Vagina (tissue), 2 donors: ENCODE results near the gene MED16. TPM values are rescaled to one million over a fixed set of nuclear protein-coding genes. Genes with fewer than 3 reads are reported as not detected.

ENCODE experiments used
- DNase-seq, 2 donors: peaks; one replicate each; pipeline ENCODE4 v3.0.0-alpha.2; 2017; ENCODE audit errors: extremely low spot score in 2 of 2
- H3K27ac ChIP-seq: fragments of 200-600 bp; sonication (generic); one replicate; pipeline ENCODE4 v1.5.1; 2019
- H3K27me3 ChIP-seq: fragments of 200-600 bp; sonication (generic); one replicate; pipeline ENCODE4 v1.5.1; 2019
- H3K36me3 ChIP-seq, 2 donors: fragments of 200-600 bp; sonication (generic); one replicate each; pipeline ENCODE4 v1.5.1; 2017 to 2019
- H3K4me1 ChIP-seq: fragments of 200-600 bp; sonication (generic); one replicate; pipeline ENCODE4 v1.5.1; 2019
- H3K4me3 ChIP-seq, 2 donors: fragments of 200-600 bp; sonication (generic); 1 replicate in 1 of 2; 2 replicates in 1 of 2; pipeline ENCODE4 v1.5.1; 2016 to 2019
- H3K9me3 ChIP-seq: fragments of 200-600 bp; sonication (generic); one replicate; pipeline ENCODE4 v1.5.1; 2019
- CTCF ChIP-seq, 3 experiments: fragments of 450-650 bp in 2 of 3; fragments of 200-600 bp in 1 of 3; sonication (generic) in 1 of 3; IDR thresholded peaks; one replicate each; pipeline ENCODE4 v1.5.1; 2017 to 2019; ENCODE audit warnings: antibody characterized with exemption in 3 of 3, mild to moderate bottlenecking in 2 of 3, moderate library complexity in 2 of 3
- POLR2A ChIP-seq, 2 donors: fragments of 450-650 bp; IDR thresholded peaks; one replicate each; pipeline ENCODE4 v1.6.1; 2017; ENCODE audit warnings: antibody characterized with exemption in 2 of 2, mild to moderate bottlenecking in 2 of 2, moderate library complexity in 2 of 2
- POLR2AphosphoS5 ChIP-seq, 2 donors: sonication (generic); formaldehyde crosslinking; IDR thresholded peaks; one replicate each; pipeline ENCODE4 v1.9.0; 2017; ENCODE audit warnings: antibody characterized with exemption in 2 of 2, mild to moderate bottlenecking in 2 of 2, low read depth in 1 of 2; ENCODE audit not compliant: insufficient read depth in 1 of 2
- intact Hi-C: fragments of 100-400 bp; cut with DNase I; formaldehyde crosslinking; loops from one replicate; pipeline ENCODE4 v1.15.1; 2023
- total RNA-seq: library from RNA; depleted of rRNA; stranded (reverse); fragments of >200 nt; gene quantifications from one replicate; pipeline ENCODE4 v1.2.3, GENCODE V29; 2016

The MED16 gene
- total RNA-seq, 1 donor from 2014 or later = 46.9 TPM

- intact Hi-C loops = no loop called here
- DNase-seq = no peak
- H3K27me3 ChIP-seq = no peaks in the 10 kb centered on the region
- TF ChIP-seq CTCF (IDR thresholded peaks at IDR 0.05) = no peak
- no peak for TF ChIP-seq POLR2A (IDR thresholded peaks at IDR 0.05)
- TF ChIP-seq POLR2AphosphoS5 (IDR thresholded peaks at IDR 0.05; ENCODE audit: insufficient read depth in 1 of 2, low read depth in 1 of 2) = no peak
- H3K9me3 ChIP-seq = no peaks in the 10 kb centered on the region
- H3K4me3 ChIP-seq = no peak overlapping the region
- no peak overlapping the region for H3K27ac ChIP-seq
- peaks cover 23% of the 10 kb centered on the region for H3K4me1 ChIP-seq
- peaks cover 0 to 35% of the 10 kb centered on the region in 2 donors for H3K36me3 ChIP-seq
Observed at GRCh38 chr19:890831-891230, 2.2 kb downstream of the MED16 start.

GRCh38 chr19:889662-890295 lies 3.2 kb downstream of the MED16 start:
- Histone ChIP-seq H3K27me3 (no peaks in the 10 kb centered on the region), H3K27ac (no peak overlapping the region), H3K9me3 (no peaks in the 10 kb centered on the region), H3K4me3 (no peak overlapping the region), H3K4me1 (peaks cover 23% of the 10 kb centered on the region), H3K36me3 (peaks cover 0 to 45% of the 10 kb centered on the region in 2 donors)
- no peak for TF ChIP-seq POLR2A (IDR thresholded peaks at IDR 0.05)
- no peak for TF ChIP-seq CTCF (IDR thresholded peaks at IDR 0.05)
- TF ChIP-seq POLR2AphosphoS5 (IDR thresholded peaks at IDR 0.05; ENCODE audit: insufficient read depth in 1 of 2, low read depth in 1 of 2) = no peak
- DNase-seq = no peak
- intact Hi-C loops = no loop called here

- H3K9me3 ChIP-seq = no peaks in the 10 kb centered on the region
- peaks cover 0 to 52% of the 10 kb centered on the region in 2 donors for H3K36me3 ChIP-seq
- H3K27ac ChIP-seq = no peak overlapping the region
- H3K4me3 ChIP-seq = no peak overlapping the region
- DNase-seq = no peak
- intact Hi-C loops = no loop called here
- peaks cover 20% of the 10 kb centered on the region for H3K4me1 ChIP-seq
- TF ChIP-seq POLR2AphosphoS5 (IDR thresholded peaks at IDR 0.05; ENCODE audit: insufficient read depth in 1 of 2, low read depth in 1 of 2) (no peak), POLR2A (IDR thresholded peaks at IDR 0.05) (no peak), CTCF (IDR thresholded peaks at IDR 0.05) (no peak)
- H3K27me3 ChIP-seq = no peaks in the 10 kb centered on the region
Observed at GRCh38 chr19:888581-889385, 4.2 kb downstream of the MED16 start.

GRCh38 chr19:887599-887998 lies 5.4 kb downstream of the MED16 start:
- intact Hi-C loops = no loop called here
- H3K36me3 ChIP-seq = peaks cover 0 to 64% of the 10 kb centered on the region in 2 donors
- H3K27ac ChIP-seq = no peak overlapping the region
- DNase-seq = no peak
- H3K27me3 ChIP-seq = no peaks in the 10 kb centered on the region
- H3K9me3 ChIP-seq = no peaks in the 10 kb centered on the region
- TF ChIP-seq POLR2A (IDR thresholded peaks at IDR 0.05) (no peak), CTCF (IDR thresholded peaks at IDR 0.05) (no peak), POLR2AphosphoS5 (IDR thresholded peaks at IDR 0.05; ENCODE audit: insufficient read depth in 1 of 2, low read depth in 1 of 2) (no peak)
- no peak overlapping the region for H3K4me3 ChIP-seq
- H3K4me1 ChIP-seq = peaks cover 16% of the 10 kb centered on the region

GRCh38 chr19:887072-887471 lies 5.9 kb downstream of the MED16 start:
- Histone ChIP-seq H3K4me1 (peaks cover 13% of the 10 kb centered on the region), H3K27me3 (no peaks in the 10 kb centered on the region), H3K36me3 (peaks cover 0 to 69% of the 10 kb centered on the region in 2 donors), H3K4me3 (no peak overlapping the region), H3K9me3 (no peaks in the 10 kb centered on the region), H3K27ac (no peak overlapping the region)
- intact Hi-C loops = no loop called here
- DNase-seq = no peak
- no peak for TF ChIP-seq POLR2A (IDR thresholded peaks at IDR 0.05)
